ENCODE measurements around the gene SLC66A3.

DNA sequence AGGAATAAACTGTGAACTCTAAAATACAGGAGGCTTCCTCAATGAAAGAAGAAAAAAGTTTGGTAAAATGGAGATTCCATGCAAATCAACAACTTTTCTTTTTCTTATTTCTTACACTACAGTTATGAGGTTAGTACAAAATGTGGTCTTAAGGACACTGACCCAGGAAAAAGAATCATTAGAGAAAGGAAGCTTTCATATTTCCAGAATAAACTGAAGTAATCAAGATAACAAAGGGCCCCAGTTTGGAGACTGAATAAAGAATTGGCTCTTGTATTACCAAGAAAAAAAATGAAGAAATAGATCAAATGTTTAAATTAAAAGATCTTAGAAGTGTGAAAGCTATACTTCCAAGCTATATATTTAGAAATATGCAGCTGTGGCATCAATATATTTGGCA lies 72.3 kb downstream of the SLC66A3 start:
- TF ChIP-seq CTCF (IDR thresholded peaks at IDR 0.05), result no peak
- TF ChIP-seq POLR2A (IDR thresholded peaks at IDR 0.05), result no peak
- TF ChIP-seq EP300 (IDR thresholded peaks at IDR 0.05), result no peak
- no peak for TF ChIP-seq POLR2AphosphoS5 (IDR thresholded peaks at IDR 0.05)
